Tibial nerve (tissue), 4 donors: ENCODE measurements around the gene ZNF264.

Source experiments
- EP300 ChIP-seq, 2 donors: sonication (generic); formaldehyde crosslinking; IDR thresholded peaks; one replicate each; pipeline ENCODE4 v1.6.1; 2017; ENCODE audit warnings: antibody characterized with exemption in 2 of 2, mild to moderate bottlenecking in 1 of 2
- POLR2A ChIP-seq, 2 donors: fragments of 450-650 bp; IDR thresholded peaks; one replicate each; pipeline ENCODE4 v1.6.1; 2017; ENCODE audit warnings: antibody characterized with exemption in 2 of 2, mild to moderate bottlenecking in 2 of 2, moderate library complexity in 2 of 2
- TF ChIP-seq, protein P1 (sequence below), 5 experiments: fragments of 200-600 bp in 3 of 5; fragments of 450-650 bp in 2 of 5; sonication (generic) in 3 of 5; IDR thresholded peaks; one replicate each; pipeline ENCODE4 v1.5.1; 2016 to 2019; ENCODE audit warnings: antibody characterized with exemption in 5 of 5, mild to moderate bottlenecking in 3 of 5, moderate library complexity in 2 of 5

DNA sequence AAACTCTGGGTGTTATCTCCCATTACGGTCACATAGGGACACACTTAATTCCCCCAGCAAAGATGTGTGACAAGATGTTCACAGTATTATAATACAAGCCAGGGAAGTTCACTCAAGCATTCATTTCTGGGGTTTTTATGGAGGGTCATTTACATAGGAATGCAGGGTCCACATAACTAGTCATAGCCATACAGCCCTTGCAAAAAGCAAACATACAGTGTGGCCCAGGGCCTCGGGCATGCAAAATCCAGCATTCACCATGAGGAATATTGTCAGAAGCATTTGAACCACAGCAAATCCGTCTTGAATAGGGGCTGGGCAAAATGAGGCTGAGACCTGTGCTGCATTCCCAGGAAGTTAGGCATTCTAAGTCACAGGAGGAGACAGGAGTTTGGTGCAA lies 76.0 kb downstream of the ZNF264 start:
- TF ChIP-seq, protein P1, sequence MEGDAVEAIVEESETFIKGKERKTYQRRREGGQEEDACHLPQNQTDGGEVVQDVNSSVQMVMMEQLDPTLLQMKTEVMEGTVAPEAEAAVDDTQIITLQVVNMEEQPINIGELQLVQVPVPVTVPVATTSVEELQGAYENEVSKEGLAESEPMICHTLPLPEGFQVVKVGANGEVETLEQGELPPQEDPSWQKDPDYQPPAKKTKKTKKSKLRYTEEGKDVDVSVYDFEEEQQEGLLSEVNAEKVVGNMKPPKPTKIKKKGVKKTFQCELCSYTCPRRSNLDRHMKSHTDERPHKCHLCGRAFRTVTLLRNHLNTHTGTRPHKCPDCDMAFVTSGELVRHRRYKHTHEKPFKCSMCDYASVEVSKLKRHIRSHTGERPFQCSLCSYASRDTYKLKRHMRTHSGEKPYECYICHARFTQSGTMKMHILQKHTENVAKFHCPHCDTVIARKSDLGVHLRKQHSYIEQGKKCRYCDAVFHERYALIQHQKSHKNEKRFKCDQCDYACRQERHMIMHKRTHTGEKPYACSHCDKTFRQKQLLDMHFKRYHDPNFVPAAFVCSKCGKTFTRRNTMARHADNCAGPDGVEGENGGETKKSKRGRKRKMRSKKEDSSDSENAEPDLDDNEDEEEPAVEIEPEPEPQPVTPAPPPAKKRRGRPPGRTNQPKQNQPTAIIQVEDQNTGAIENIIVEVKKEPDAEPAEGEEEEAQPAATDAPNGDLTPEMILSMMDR (IDR thresholded peaks at IDR 0.05), result no peak
- no peak for TF ChIP-seq POLR2A (IDR thresholded peaks at IDR 0.05)
- no peak for TF ChIP-seq EP300 (IDR thresholded peaks at IDR 0.05)
